GM12801 (cell line): ENCODE results near the gene HUNK.

Source experiments
- TF ChIP-seq, protein P1 (sequence below): IDR thresholded peaks from one replicate; pipeline ENCODE4 v1.5.1; 2011; ENCODE audit warnings: control low read depth; ENCODE audit not compliant: insufficient read length; ENCODE audit errors: extremely low read depth

HUNK gene

DNA sequence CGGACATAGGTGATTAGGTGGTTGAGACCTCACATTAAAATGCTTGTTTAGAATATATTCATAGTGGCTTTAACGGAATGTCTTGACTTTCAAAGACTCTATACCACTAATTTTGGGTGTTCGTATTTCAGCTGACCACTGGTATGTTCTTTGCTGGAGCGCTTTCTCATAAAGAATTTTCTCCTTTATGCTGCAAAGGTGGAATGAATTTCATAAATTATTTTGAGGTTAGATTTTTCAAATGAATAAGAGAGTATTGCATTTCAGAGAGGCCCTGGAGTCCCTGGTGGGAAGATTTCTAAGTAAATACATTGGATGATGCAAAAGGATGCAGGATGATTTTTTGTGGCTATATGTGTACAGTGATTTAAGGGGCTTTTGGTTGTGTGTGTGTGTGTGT lies 55.8 kb downstream of the HUNK start:
- TF ChIP-seq, protein P1, sequence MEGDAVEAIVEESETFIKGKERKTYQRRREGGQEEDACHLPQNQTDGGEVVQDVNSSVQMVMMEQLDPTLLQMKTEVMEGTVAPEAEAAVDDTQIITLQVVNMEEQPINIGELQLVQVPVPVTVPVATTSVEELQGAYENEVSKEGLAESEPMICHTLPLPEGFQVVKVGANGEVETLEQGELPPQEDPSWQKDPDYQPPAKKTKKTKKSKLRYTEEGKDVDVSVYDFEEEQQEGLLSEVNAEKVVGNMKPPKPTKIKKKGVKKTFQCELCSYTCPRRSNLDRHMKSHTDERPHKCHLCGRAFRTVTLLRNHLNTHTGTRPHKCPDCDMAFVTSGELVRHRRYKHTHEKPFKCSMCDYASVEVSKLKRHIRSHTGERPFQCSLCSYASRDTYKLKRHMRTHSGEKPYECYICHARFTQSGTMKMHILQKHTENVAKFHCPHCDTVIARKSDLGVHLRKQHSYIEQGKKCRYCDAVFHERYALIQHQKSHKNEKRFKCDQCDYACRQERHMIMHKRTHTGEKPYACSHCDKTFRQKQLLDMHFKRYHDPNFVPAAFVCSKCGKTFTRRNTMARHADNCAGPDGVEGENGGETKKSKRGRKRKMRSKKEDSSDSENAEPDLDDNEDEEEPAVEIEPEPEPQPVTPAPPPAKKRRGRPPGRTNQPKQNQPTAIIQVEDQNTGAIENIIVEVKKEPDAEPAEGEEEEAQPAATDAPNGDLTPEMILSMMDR: no peak

DNA sequence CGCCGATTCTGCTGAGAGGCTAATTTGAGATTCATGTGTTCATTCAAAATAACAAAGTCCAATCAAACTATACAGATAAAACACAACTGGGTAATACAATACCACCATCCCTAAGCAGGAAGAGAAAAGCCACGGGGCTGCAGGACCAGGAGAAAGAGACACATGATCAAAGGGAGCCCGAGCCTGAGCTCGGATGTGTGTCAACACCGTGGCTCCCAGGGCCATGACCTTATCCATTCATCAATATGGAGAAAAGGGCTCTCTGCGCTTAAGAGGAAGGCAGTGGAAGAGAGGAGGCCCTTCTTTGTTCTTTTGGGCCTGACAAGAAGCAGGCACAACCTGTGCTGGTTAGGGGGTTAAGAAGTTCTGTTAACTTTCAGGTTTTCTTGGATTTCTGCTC lies 56.7 kb downstream of the HUNK start:
- TF ChIP-seq, protein P1: no peak

DNA sequence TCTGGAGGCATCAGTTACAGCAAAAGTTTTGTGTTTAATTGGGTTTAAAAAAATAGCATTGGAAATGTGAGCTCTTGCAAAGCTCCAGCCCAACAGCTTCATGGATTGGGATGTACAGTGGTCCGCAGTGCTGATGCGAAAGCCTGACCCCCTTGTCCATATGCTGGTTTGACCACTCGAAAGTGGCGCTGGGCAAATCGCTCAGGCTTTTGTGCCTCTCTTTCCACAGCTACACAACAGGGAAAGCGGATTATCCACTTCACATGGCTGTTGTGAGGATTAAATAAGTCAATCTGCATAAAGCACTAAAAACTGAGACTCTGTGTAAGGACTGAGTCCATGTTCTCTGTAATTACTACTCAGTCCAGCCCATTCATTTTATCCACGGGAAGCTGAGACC lies 57.2 kb downstream of the HUNK start:
- TF ChIP-seq, protein P1: no peak

DNA sequence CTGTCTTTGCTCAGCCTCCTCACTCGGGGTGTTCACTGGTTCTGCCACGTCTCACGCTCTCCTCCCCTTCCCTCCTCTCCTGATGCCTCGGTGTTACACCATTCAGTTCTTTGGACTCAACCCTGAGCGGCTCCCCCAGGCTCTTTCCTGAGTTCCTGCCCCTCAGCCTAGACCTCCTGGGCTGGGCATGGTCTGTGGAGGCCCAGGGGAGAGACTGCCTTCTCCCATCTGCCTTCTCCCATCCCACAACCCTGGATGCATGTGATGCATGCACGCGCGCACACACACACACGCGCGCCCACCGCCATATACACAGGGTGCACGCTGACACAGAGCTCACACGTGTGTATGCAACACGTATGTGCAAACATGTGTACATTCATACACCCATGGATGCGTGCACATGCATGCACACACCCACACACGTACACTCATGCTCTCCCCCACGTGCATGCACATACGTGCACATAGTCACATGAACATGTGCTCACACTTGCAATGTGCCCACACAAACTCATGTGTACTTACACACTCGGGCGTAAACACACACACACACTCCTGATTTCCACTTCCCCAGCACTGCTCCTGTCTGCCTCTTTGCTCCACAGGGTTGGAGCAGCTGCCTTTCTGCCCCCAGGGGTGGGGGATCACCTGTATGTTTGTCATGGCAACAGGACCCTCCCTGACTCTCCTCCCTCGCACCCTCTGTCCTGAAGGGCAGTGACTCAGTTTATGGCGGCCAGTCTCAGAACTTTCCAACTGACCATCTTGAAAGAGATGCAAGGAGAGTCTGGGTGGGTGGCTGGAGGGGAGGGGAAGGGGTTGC lies 59.0 kb downstream of the HUNK start:
- TF ChIP-seq, protein P1: no peak

DNA sequence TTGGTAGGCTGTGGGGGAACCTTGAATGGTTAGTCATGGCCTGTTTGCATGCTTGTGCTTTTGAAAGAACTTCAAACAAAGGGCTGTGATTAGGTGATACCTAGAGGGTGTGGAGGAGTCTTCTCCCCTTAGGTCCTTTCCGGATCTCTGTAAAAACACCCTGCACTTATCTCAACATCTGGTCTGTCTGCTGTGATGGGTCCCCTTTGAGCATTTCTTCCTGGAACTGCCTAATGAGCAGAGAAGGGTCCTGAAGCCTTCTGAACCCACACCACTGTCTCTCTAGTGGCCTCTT lies 59.6 kb downstream of the HUNK start:
- TF ChIP-seq, protein P1: no peak

GRCh38 chr21:31937303-31937702 lies 64.5 kb downstream of the HUNK start:
- TF ChIP-seq, protein P1: no peak

- TF ChIP-seq, protein P1: no peak
These were observed 65.8 kb downstream of the HUNK start for GRCh38 chr21:31938330-31939301.
